ENCODE data around the gene CCR5AS.
"Not testable (repeated sequence)": the region's sequence is repeated elsewhere in the genome, so short reads cannot be mapped to it uniquely, and the experiment has no call there.

CCR5AS gene

GRCh38 chr3:46405301-46406019, 1.4 kb downstream of the CCR5AS start:
- TF ChIP-seq CTCF (IDR thresholded peaks at IDR 0.05) (no peak), POLR2A (IDR thresholded peaks at IDR 0.05) (no peak)
- no peaks in the 10 kb centered on the region for H3K36me3 ChIP-seq (ENCODE audit: low read depth, missing control alignments)
- no peaks in the 10 kb centered on the region for H3K27me3 ChIP-seq
- H3K4me3 ChIP-seq: no peak overlapping the region
- 44 to 46% methylated on average over 11 of the region's 11 CpGs for WGBS, 2 donors
- DNase-seq: peak; percentile 36
- H3K9me3 ChIP-seq: no peaks in the 10 kb centered on the region
- peak overlapping the region in 1 of 2 donors; percentile 74 for H3K27ac ChIP-seq
- H3K4me1 ChIP-seq: no peaks in the 10 kb centered on the region
- intact Hi-C loops (cut with DNase I; ENCODE audit: low total_unique reads): no loop called here

GRCh38 chr3:46402902-46403301, 4.0 kb downstream of the CCR5AS start:
- H3K4me1 ChIP-seq; H3K4me3 ChIP-seq; intact Hi-C loops (cut with DNase I; ENCODE audit: low total_unique reads); H3K27ac ChIP-seq; H3K27me3 ChIP-seq; DNase-seq; H3K9me3 ChIP-seq; H3K36me3 ChIP-seq (ENCODE audit: low read depth, missing control alignments): not testable (repeated sequence)
- 97 to 98% methylated on average over 4 of the region's 4 CpGs for WGBS, 2 donors

- TF ChIP-seq CTCF (IDR thresholded peaks at IDR 0.05) (no peak), POLR2A (IDR thresholded peaks at IDR 0.05) (no peak)
- 89 to 91% methylated on average over 2 of the region's 2 CpGs for whole genome bisulfite sequencing, 2 donors
- no peaks in the 10 kb centered on the region for H3K4me1 ChIP-seq
- no peaks in the 10 kb centered on the region for H3K36me3 ChIP-seq (ENCODE audit: low read depth, missing control alignments)
- intact Hi-C loops (cut with DNase I; ENCODE audit: low total_unique reads): no loop called here
- H3K27me3 ChIP-seq: no peaks in the 10 kb centered on the region
- no peak overlapping the region for H3K4me3 ChIP-seq
- DNase-seq: no peak
- no peak overlapping the region for H3K27ac ChIP-seq
- no peaks in the 10 kb centered on the region for H3K9me3 ChIP-seq
Measured at GRCh38 chr3:46401579-46401978, 5.3 kb downstream of the CCR5AS start.

- no peaks in the 10 kb centered on the region for H3K36me3 ChIP-seq (ENCODE audit: low read depth, missing control alignments)
- peaks cover 1% of the 10 kb centered on the region for H3K4me1 ChIP-seq
- no peak overlapping the region for H3K27ac ChIP-seq
- WGBS, 2 donors: 66 to 77% methylated on average over 5 of the region's 5 CpGs
- TF ChIP-seq POLR2A (IDR thresholded peaks at IDR 0.05) (no peak), CTCF (IDR thresholded peaks at IDR 0.05) (no peak)
- H3K9me3 ChIP-seq: no peaks in the 10 kb centered on the region
- intact Hi-C loops (cut with DNase I; ENCODE audit: low total_unique reads): no loop called here
- no peak for DNase-seq
- H3K4me3 ChIP-seq: no peak overlapping the region
- no peaks in the 10 kb centered on the region for H3K27me3 ChIP-seq
Measured at GRCh38 chr3:46400846-46401245, 6.0 kb downstream of the CCR5AS start.

- no peaks in the 10 kb centered on the region for H3K9me3 ChIP-seq
- no peak for DNase-seq
- H3K4me3 ChIP-seq: no peak overlapping the region
- WGBS, 2 donors: 62 to 67% methylated on average over 8 of the region's 8 CpGs
- no peak for TF ChIP-seq CTCF (IDR thresholded peaks at IDR 0.05)
- no peak for TF ChIP-seq POLR2A (IDR thresholded peaks at IDR 0.05)
- peaks cover 5% of the 10 kb centered on the region for H3K4me1 ChIP-seq
- H3K27me3 ChIP-seq: no peaks in the 10 kb centered on the region
- intact Hi-C loops (cut with DNase I; ENCODE audit: low total_unique reads): no loop called here
- H3K36me3 ChIP-seq (ENCODE audit: low read depth, missing control alignments): no peaks in the 10 kb centered on the region
- no peak overlapping the region for H3K27ac ChIP-seq
Measured at GRCh38 chr3:46400000-46400734, 6.7 kb downstream of the CCR5AS start.

All from testis (tissue), 2 donors.